Pancreas (tissue), 10 donors: Measurements from ENCODE around the gene MIB2. TPM values are rescaled to one million over a fixed set of nuclear protein-coding genes. Genes with fewer than 3 reads are reported as not detected.

ENCODE experiments used
- ATAC-seq, 4 donors: fragments of 200-7000 bp; cut with Tn5 transposase; one replicate each; pipeline versions ENCODE4 v1.8.0 to v1.9.1; 2020; ENCODE audit warnings: mild to moderate bottlenecking in 4 of 4, moderate library complexity in 4 of 4
- DNase-seq, 6 donors: peaks; one replicate each; pipeline ENCODE4 v3.0.0-alpha.2; 2020
- FAIRE-seq: peaks from 2 replicates; lab custom pipeline; 2012; peaks lifted over from hg19 to GRCh38; lab: Jason Lieb, UNC
- H3K27ac ChIP-seq, 4 donors: fragments of 200-600 bp; sonication (generic); 1 replicate in 3 of 4; 2 replicates in 1 of 4; pipeline versions ENCODE4 v1.5.0 to v1.8.0; 2020
- H3K27me3 ChIP-seq, 4 donors: fragments of 200-600 bp; one replicate each; pipeline ENCODE4 v1.8.0; 2021
- H3K36me3 ChIP-seq, 3 donors: fragments of 200-600 bp; sonication (generic) in 1 of 3; one replicate each; pipeline versions ENCODE4 v1.5.0 to v1.8.0; 2020 to 2021
- H3K4me1 ChIP-seq, 3 donors: fragments of 200-600 bp; one replicate each; pipeline ENCODE4 v1.8.0; 2021
- H3K4me3 ChIP-seq, 4 donors: fragments of 200-600 bp; sonication (generic) in 2 of 4; one replicate each; pipeline versions ENCODE4 v1.5.0 to v1.8.0; 2020 to 2021
- H3K9me3 ChIP-seq, 4 donors: fragments of 200-600 bp; one replicate each; pipeline ENCODE4 v1.8.0; 2021
- CTCF ChIP-seq, 4 donors: fragments of 200-600 bp; sonication (generic) in 3 of 4; IDR thresholded peaks; one replicate each; pipeline versions ENCODE4 v1.5.0 to v1.8.0; 2021; ENCODE audit warnings: antibody characterized with exemption in 4 of 4
- WGBS, 2 donors: extraction: QIAGEN DNeasy Blood & Tissue Kit; methylation state at CpG; one replicate each; pipeline ENCODE4 v1.1.7; 2013; 5-methylcytosine and 5-hydroxymethylcytosine counted together
- intact Hi-C, 3 donors: fragments of 100-400 bp; cut with DNase I; formaldehyde crosslinking; loops; one replicate each; pipeline versions ENCODE4 v1.11.1 to v1.14.2; 2022
- polyA plus RNA-seq, 2 donors: library from polyadenylated mRNA; stranded (reverse); fragments of 200-250 nt; gene quantifications; one replicate each; pipeline ENCODE4 v1.2.3, GENCODE V29; 2013
- total RNA-seq, 6 donors: library from RNA; stranded (reverse); fragmentation: NEBNext Ultra II Directional in 4 of 6; extraction: Animal tissue kit (Norgen Biotek cat#: 25700) in 4 of 6; gene quantifications; one replicate each; pipeline versions ENCODE4 v1.2.1 to v1.2.4, GENCODE V29; 2021 to 2023
- donor health status: healthy with polysubstance abuse.
- donor health status: DM: no; HTN: no; CAD: no; lungs with moderate emphysema.
- donor health status: DM: no; HTN: no; CAD: no.
- donor health status: control.
- donor health status: control.
- donor health status: Bipolar disorder and iron deficiency.
- donor health status: DM: yes; HTN: yes; CAD: no.
- donor health status: DM: no; HTN: no; CAD: no.
- donor health status: DM: no; HTN: no; CAD: no.
- donor health status: DM: yes; HTN: yes; CAD: no.

Gene MIB2
- total and polyA plus RNA-seq, 8 donors, result 27.4 to 253 (median 37.2) TPM

DNA sequence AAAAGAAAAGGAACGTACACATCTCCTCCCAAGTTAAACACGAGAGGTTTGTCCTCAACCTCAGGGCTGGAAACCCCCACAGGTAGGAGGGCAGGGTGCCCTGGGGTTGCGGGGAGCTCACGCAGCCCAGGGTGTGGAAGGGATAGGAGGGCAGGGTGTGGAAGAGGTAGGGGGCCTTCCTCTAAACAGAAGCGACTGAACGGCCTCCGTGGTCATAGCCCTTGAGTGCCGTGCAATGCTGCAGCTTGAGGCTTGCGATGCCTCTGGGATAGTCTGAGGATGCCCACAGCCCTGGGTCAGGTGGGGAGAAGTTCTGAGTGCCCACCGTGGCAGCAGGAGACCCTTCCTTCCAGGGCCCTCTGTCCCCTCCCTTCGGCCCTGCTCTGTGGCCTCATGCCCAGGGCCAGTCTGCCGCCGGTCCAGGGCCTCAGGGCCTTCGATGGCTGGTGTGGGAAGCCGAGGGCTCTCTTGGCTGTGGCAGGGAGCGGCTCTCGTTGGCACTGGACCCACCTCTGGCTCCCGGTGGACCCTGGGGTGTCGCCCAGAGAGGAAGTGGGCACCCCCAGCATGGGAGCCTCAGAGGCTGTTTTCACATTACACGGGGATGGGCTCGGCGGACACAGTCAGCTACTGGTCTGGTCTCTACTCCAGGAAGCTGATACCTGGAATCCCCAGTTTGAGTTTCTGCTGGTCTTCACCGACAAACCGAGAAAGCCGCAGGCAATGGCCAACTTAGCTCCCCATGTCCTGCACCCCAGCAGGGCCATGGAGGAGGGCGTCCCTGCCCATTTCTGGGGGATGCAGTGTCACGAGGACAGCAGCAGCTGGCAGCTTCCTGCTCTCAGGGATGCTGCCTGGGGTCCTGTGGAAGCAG lies 49.9 kb downstream of the MIB2 start:
- H3K27ac ChIP-seq, result peak overlapping the region in 3 of 4 donors; percentile 26 to 76 (median 60)
- no peaks in the 10 kb centered on the region for H3K9me3 ChIP-seq
- H3K27me3 ChIP-seq, result no peaks in the 10 kb centered on the region
- intact Hi-C loops, result no loop called here
- DNase-seq, result peak in 2 of 6 donors; percentile 16 to 69
- peak; percentile 4 to 15 (median 9) for ATAC-seq
- no peak overlapping the region for H3K4me3 ChIP-seq
- no peak for TF ChIP-seq CTCF (IDR thresholded peaks at IDR 0.05)
- WGBS, 2 donors, result 73 to 81% methylated on average over 26 to 27 of the region's 27 CpGs
- no peak for FAIRE-seq
- H3K36me3 ChIP-seq, result peaks cover 10 to 13% (median 11%) of the 10 kb centered on the region in 3 donors
- peaks cover 0 to 16% (median 0%) of the 10 kb centered on the region in 3 donors for H3K4me1 ChIP-seq

DNA sequence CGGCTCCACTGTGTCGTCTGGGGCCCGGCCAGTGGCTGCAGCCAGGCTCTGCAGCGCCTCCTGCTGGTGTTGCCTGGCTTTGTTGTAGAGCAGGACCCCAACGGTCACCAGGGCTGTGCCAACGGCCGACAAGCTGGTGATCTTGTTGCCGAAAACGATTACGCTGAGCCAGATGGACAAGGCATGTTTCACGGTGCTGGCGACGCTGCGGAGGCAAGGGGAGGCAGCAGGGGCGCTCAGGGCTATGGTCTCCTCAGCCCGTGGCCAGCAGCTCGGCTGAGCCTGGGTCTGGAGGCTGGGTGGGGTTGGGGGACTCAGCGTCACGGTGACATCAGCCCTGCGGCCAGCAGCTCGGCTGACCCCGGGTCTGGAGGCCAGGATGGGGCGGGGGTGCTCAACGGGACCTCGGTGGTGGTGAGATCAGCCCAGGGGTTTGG lies 50.5 kb downstream of the MIB2 start:
- TF ChIP-seq CTCF (IDR thresholded peaks at IDR 0.05), result no peak
- WGBS, 2 donors, result 83 to 85% methylated on average over 25 of the region's 25 CpGs
- Histone ChIP-seq H3K4me3 (no peak overlapping the region), H3K36me3 (peaks cover 10 to 13% (median 11%) of the 10 kb centered on the region in 3 donors), H3K9me3 (no peaks in the 10 kb centered on the region), H3K27ac (peak overlapping the region in 2 of 4 donors; percentile 60 to 76), H3K27me3 (no peaks in the 10 kb centered on the region), H3K4me1 (peaks cover 0 to 16% (median 0%) of the 10 kb centered on the region in 3 donors)
- peak in 1 of 4 donors; percentile 21 for ATAC-seq
- peak in 3 of 6 donors; percentile 57 to 71 (median 63) for DNase-seq
- intact Hi-C loops, result no loop called here
- no peak for FAIRE-seq

DNA sequence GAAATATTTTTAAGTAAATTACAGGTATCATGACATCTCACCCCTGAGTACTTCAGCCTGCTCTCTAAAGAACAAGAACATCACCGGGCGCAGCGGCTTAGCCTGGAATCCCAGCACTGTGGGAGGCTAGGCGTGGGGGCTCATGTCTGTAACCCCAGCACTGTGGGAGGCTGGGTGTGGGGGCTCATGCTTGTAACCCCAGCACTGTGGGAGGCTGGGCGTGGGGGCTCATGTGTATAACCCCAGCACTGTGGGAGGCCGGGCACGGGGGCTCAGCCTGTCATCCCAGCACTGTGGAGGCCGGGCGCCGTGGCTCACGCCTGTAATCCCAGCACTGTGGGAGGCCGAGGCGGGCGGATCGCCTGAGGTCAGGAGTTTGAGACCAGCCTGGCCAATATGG lies 51.2 kb downstream of the MIB2 start:
- peaks cover 0 to 16% (median 0%) of the 10 kb centered on the region in 3 donors for H3K4me1 ChIP-seq
- intact Hi-C loops, result no loop called here
- no peak overlapping the region for H3K27ac ChIP-seq
- TF ChIP-seq CTCF (IDR thresholded peaks at IDR 0.05), result no peak
- H3K36me3 ChIP-seq, result peaks cover 10 to 13% (median 11%) of the 10 kb centered on the region in 3 donors
- 96 to 98% methylated on average over 15 of the region's 15 CpGs for WGBS, 2 donors
- peak in 2 of 6 donors; percentile 47 to 51 for DNase-seq
- H3K4me3 ChIP-seq, result no peak overlapping the region
- FAIRE-seq, result no peak
- ATAC-seq, result no peak
- H3K9me3 ChIP-seq, result no peaks in the 10 kb centered on the region
- no peaks in the 10 kb centered on the region for H3K27me3 ChIP-seq

DNA sequence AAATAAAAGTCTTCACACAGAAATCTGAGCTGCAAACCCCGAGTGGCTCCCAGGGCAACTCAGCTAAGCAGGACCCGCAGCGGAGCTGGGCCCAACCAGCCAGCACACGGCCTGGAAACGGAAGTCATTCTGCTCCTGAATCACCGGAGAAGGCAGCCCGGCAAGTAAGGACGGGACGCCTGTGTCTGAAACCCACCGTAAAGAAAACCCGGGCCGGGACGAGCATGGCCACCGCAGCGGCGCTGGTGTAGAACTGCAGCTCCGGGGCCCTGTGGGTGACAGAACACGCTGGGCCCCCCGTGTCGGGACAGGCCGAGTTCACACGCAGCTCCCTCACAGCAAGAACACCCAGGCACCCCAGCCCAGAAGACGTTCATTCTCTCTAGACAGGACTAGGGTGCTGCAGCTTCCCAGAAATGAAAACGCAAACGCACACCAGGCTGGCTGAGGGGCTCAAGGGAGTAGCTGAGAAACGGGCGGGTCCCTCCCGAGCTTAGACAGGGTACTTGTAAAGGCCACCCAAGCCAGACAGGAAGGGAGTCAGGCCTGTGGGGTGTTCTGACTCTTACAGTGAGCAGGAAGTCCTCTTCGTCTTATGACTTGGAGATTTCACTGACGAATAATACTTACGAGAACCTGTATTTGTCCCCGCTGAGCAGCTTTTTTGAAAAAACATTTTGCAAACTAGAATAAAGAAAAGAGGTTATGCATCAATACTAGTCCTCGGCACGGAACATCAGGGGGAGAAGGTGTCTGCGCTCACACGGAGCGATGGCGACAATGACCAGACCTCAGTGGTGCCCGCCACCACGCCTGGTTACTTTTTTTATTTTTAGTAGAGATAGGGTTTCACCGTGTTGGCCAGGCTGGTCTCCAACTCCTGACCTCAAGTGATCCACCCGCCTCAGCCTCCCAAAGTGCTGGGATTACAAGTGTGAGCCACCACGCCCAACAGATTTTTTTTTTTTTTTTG lies 54.5 kb downstream of the MIB2 start:
- H3K27me3 ChIP-seq, result no peaks in the 10 kb centered on the region
- intact Hi-C loops, result no loop called here
- H3K36me3 ChIP-seq, result peaks cover 10 to 13% (median 11%) of the 10 kb centered on the region in 3 donors
- H3K27ac ChIP-seq, result no peak overlapping the region
- peak in 1 of 6 donors; percentile 52 for DNase-seq
- TF ChIP-seq CTCF (IDR thresholded peaks at IDR 0.05), result no peak
- ATAC-seq, result no peak
- FAIRE-seq, result no peak
- H3K4me3 ChIP-seq, result no peak overlapping the region
- WGBS, 2 donors, result 89 to 92% methylated on average over 43 of the region's 43 CpGs
- H3K4me1 ChIP-seq, result peaks cover 0 to 4% (median 0%) of the 10 kb centered on the region in 3 donors
- H3K9me3 ChIP-seq, result no peaks in the 10 kb centered on the region
